GM18909 (cell line): ENCODE measurements around the gene PLCB1.

Source experiments
- ATAC-seq: cut with Tn5 transposase; IDR thresholded peaks from one replicate; pipeline ENCODE4 v1.9.1; 2021; ENCODE audit warnings: mild to moderate bottlenecking; ENCODE audit not compliant: unreplicated experiment, poor library complexity

The PLCB1 gene

GRCh38 chr20:8568075-8568474 is 436.0 kb downstream of the PLCB1 start:
- ATAC-seq = no peak

- no peak for ATAC-seq
Observed at GRCh38 chr20:8569766-8570165, 437.7 kb downstream of the PLCB1 start.

- ATAC-seq = no peak
Observed at GRCh38 chr20:8571611-8572010, 439.5 kb downstream of the PLCB1 start.

- ATAC-seq = no peak
Observed at GRCh38 chr20:8573686-8574085, 441.6 kb downstream of the PLCB1 start.

- no peak for ATAC-seq
Observed at GRCh38 chr20:8575114-8575513, 443.0 kb downstream of the PLCB1 start.

GRCh38 chr20:8578161-8578865 is 446.2 kb downstream of the PLCB1 start:
- ATAC-seq = no peak

- ATAC-seq = no peak
Observed at GRCh38 chr20:8579035-8579434, 447.0 kb downstream of the PLCB1 start.

GRCh38 chr20:8581446-8582183 is 449.5 kb downstream of the PLCB1 start:
- ATAC-seq = no peak

- no peak for ATAC-seq
Observed at GRCh38 chr20:8583012-8583565, 451.0 kb downstream of the PLCB1 start.

GRCh38 chr20:8583566-8584043 is 451.5 kb downstream of the PLCB1 start:
- no peak for ATAC-seq

GRCh38 chr20:8587251-8587650 is 455.2 kb downstream of the PLCB1 start:
- no peak for ATAC-seq

GRCh38 chr20:8587810-8588209 is 455.7 kb downstream of the PLCB1 start:
- peak; percentile 73 for ATAC-seq

GRCh38 chr20:8589956-8590355 is 457.9 kb downstream of the PLCB1 start:
- ATAC-seq = no peak

GRCh38 chr20:8600910-8601541 is 469.0 kb downstream of the PLCB1 start:
- peak; percentile 20 for ATAC-seq

GRCh38 chr20:8601542-8601912 is 469.5 kb downstream of the PLCB1 start:
- peak; percentile 98 for ATAC-seq

- peak; percentile 83 for ATAC-seq
Observed at GRCh38 chr20:8602389-8603116, 470.5 kb downstream of the PLCB1 start.

GRCh38 chr20:8608470-8608869 is 476.4 kb downstream of the PLCB1 start:
- ATAC-seq = no peak

GRCh38 chr20:8616792-8617191 is 484.7 kb downstream of the PLCB1 start:
- ATAC-seq = no peak

GRCh38 chr20:8621001-8621400 is 488.9 kb downstream of the PLCB1 start:
- no peak for ATAC-seq

- no peak for ATAC-seq
Observed at GRCh38 chr20:8624046-8624445, 492.0 kb downstream of the PLCB1 start.
